SK-N-MC (cell line): ENCODE measurements around the gene PPME1.

Experiments used
- EZH2 ChIP-seq: fragments of 200-600 bp; sonication (generic); IDR thresholded peaks from one replicate; pipeline ENCODE4 v1.6.1; 2017; ENCODE audit warnings: antibody characterized with exemption
- FOXP2 ChIP-seq: optimal IDR thresholded peaks from 2 replicates; pipeline ENCODE3; 2011; ENCODE audit warnings: mild to moderate bottlenecking, moderate library complexity; ENCODE audit not compliant: insufficient read depth; ENCODE audit errors: extremely low read length, control extremely low read depth
- POLR2AphosphoS5 ChIP-seq: IDR thresholded peaks from 2 replicates; pipeline ENCODE4 v1.6.1; 2012; ENCODE audit warnings: mild to moderate bottlenecking, low read depth, low read length, borderline replicate concordance

- TF ChIP-seq POLR2AphosphoS5 (no peak), EZH2 (no peak), FOXP2 (no peak)
Measured at GRCh38 chr11:74185285-74185684, 14.2 kb downstream of the PPME1 start.
